ENCODE results near the gene OR5AP2. TPM values are rescaled to one million over a fixed set of nuclear protein-coding genes. Genes with fewer than 3 reads are reported as not detected.

Gene OR5AP2
- total RNA-seq, 2 donors from 2014 or later = not detected

Other genes with a start within 250 kb of the OR5AP2 start
- gene OR5AL1, start 229.7 kb downstream of the OR5AP2 start, total RNA-seq = not detected
- not detected for gene OR5M3, start 169.1 kb downstream of the OR5AP2 start, total RNA-seq
- gene OR5M8, start 151.1 kb downstream of the OR5AP2 start, total RNA-seq = not detected
- not detected for gene OR5M11, start 99.2 kb downstream of the OR5AP2 start, total RNA-seq
- not detected for gene OR5M10, start 64.7 kb downstream of the OR5AP2 start, total RNA-seq
- gene OR5M1, start 27.6 kb downstream of the OR5AP2 start, total RNA-seq = not detected
- not detected for gene OR5AR1, start 21.2 kb upstream of the OR5AP2 start, total RNA-seq
- not detected for gene OR9G1, start 56.7 kb upstream of the OR5AP2 start, total RNA-seq
- gene OR9G4, start 106.3 kb upstream of the OR5AP2 start, total RNA-seq = not detected